Prostate gland (tissue), 2 donors: Measurements from ENCODE around the gene MYOC. TPM values are rescaled to one million over a fixed set of nuclear protein-coding genes. Genes with fewer than 3 reads are reported as not detected.
"Not testable (repeated sequence)": the region's sequence is repeated elsewhere in the genome, so short reads cannot be mapped to it uniquely, and the experiment has no call there.

Experiments
- DNase-seq: peaks from one replicate; pipeline ENCODE4 v3.0.0-alpha.2; 2019; ENCODE audit warnings: low spot score
- H3K27ac ChIP-seq, 2 donors: fragments of 200-600 bp; sonication (generic); 2 replicates each; pipeline ENCODE4 v1.5.1; 2017 to 2019
- H3K27me3 ChIP-seq: fragments of 200-600 bp; sonication (generic); replicated peaks from 2 replicates; pipeline ENCODE4 v1.5.1; 2019; ENCODE audit not compliant: insufficient read depth
- H3K36me3 ChIP-seq, 2 donors: fragments of 200-600 bp; sonication (generic); 1 replicate in 1 of 2; 2 replicates in 1 of 2; pipeline versions ENCODE4 v1.5.1 to v1.8.1; 2017 to 2019
- H3K4me1 ChIP-seq: fragments of 200-600 bp; sonication (generic); replicated peaks from 2 replicates; pipeline ENCODE4 v1.5.1; 2019
- H3K4me3 ChIP-seq, 2 donors: fragments of 200-600 bp; sonication (generic); 2 replicates each; pipeline ENCODE4 v1.5.1; 2017 to 2019
- H3K9me3 ChIP-seq: fragments of 200-600 bp; sonication (generic); 2 replicates; pipeline ENCODE4 v1.5.1; 2017
- POLR2A ChIP-seq: fragments of 450-650 bp; IDR thresholded peaks from one replicate; pipeline ENCODE4 v1.6.1; 2016; ENCODE audit warnings: antibody characterized with exemption, mild to moderate bottlenecking
- POLR2AphosphoS5 ChIP-seq: sonication (generic); formaldehyde crosslinking; IDR thresholded peaks from one replicate; pipeline ENCODE4 v1.6.1; 2017; ENCODE audit warnings: antibody characterized with exemption
- WGBS: methylation state at CpG from one replicate; pipeline ENCODE4 v1.1.5; 2018; 5-methylcytosine and 5-hydroxymethylcytosine counted together
- intact Hi-C: fragments of 100-400 bp; cut with DNase I; formaldehyde crosslinking; loops from one replicate; pipeline ENCODE4 v1.14.2; 2022
- total RNA-seq, 2 donors: library from RNA; depleted of rRNA; stranded (reverse); fragments of >200 nt; gene quantifications; one replicate each; pipeline ENCODE4 v1.1.0, GENCODE V29; 2016
- TF ChIP-seq, protein P1 (sequence below), 4 experiments: fragments of 200-600 bp in 2 of 4; fragments of 450-650 bp in 2 of 4; sonication (generic) in 2 of 4; IDR thresholded peaks; 1 replicate in 3 of 4; 2 replicates in 1 of 4; pipeline ENCODE4 v1.5.1; 2016 to 2019; ENCODE audit warnings: antibody characterized with exemption in 4 of 4, mild to moderate bottlenecking in 2 of 4, moderate library complexity in 2 of 4

Gene MYOC
- total RNA-seq, 2 donors from 2014 or later: 3.7 to 5.7 TPM

DNA sequence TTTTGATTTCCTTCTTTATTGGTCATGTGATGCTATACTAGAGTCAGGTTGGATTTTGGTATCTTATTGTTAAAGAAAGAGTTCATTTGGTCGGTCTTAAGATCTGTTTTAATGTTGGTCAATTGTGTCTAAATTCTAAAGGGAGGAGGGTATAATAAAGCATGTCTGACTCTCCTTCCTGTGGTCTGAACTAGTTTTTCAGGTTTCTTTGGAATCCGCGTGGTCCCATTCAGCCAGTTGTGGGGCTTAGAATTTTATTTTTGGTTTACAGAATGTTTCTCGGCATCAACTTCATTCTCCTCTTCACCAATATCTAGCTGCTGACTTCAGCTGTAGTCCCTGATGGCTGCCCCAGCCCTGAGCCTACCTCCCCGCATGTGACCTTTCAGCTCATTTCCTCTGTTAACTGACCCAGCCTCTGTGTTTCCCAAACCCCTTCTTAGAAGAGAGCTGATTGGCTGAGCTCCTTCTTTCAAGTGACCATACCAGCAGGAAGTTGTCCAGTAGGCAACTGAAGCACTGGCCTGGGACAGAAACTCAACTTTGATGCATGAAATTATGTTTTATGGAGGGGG lies 8.7 kb upstream of the MYOC start:
- Histone ChIP-seq H3K9me3 (no peaks in the 10 kb centered on the region), H3K4me3 (no peak overlapping the region), H3K36me3 (no peaks in the 10 kb centered on the region), H3K27ac (no peak overlapping the region), H3K27me3 (no peaks in the 10 kb centered on the region), H3K4me1 (peaks cover 5% of the 10 kb centered on the region)
- intact Hi-C loops: no loop called here
- DNase-seq: no peak
- TF ChIP-seq, protein P1, sequence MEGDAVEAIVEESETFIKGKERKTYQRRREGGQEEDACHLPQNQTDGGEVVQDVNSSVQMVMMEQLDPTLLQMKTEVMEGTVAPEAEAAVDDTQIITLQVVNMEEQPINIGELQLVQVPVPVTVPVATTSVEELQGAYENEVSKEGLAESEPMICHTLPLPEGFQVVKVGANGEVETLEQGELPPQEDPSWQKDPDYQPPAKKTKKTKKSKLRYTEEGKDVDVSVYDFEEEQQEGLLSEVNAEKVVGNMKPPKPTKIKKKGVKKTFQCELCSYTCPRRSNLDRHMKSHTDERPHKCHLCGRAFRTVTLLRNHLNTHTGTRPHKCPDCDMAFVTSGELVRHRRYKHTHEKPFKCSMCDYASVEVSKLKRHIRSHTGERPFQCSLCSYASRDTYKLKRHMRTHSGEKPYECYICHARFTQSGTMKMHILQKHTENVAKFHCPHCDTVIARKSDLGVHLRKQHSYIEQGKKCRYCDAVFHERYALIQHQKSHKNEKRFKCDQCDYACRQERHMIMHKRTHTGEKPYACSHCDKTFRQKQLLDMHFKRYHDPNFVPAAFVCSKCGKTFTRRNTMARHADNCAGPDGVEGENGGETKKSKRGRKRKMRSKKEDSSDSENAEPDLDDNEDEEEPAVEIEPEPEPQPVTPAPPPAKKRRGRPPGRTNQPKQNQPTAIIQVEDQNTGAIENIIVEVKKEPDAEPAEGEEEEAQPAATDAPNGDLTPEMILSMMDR (IDR thresholded peaks at IDR 0.05): no peak
- TF ChIP-seq POLR2AphosphoS5: no peak
- TF ChIP-seq POLR2A: no peak
- WGBS: 52% methylated on average over 5 of the region's 5 CpGs

DNA sequence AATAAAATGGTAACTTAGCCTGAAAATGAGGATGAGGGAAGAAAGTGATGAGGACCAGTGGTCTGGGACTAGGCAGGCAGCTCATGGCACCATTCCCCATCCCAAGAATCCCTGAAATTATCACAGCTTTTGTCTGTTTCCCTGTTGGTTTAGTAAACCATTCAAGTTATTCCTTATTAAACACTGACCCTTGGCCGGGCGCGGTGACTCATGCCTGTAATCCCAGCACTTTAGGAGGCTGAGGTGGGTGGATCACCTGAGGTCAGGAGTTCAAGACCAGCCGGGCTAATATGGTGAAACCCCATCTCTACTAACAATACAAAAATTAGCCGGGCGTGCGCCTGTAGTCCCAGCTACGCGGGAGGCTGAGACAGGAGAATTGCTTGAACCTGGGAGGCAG lies 3.7 kb upstream of the MYOC start:
- H3K4me3 ChIP-seq: not testable (repeated sequence)
- 96% methylated on average over 9 of the region's 9 CpGs for WGBS

DNA sequence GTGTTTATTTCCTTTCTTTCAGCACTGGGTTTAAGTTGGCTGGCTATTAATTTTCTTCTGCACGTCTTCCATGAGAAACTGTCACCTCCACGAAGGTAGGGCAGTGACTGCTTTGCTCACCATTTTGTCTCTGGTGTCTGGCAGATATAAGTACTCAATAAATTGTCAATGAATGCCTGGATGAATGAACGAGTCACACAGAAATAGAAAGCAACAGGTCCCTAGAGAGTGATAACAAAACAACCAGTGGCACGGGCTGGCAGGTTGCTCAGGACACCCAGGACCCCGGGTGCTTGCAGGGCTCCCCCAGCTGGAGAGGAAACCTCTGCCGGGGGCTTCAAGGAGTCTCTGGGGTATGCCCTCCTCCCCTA lies 3.2 kb upstream of the MYOC start:
- peak overlapping the region; percentile 71 to 80 for H3K27ac ChIP-seq
- DNase-seq: no peak
- no peaks in the 10 kb centered on the region for H3K9me3 ChIP-seq
- intact Hi-C loops: no loop called here
- WGBS: 83% methylated on average over 6 of the region's 6 CpGs
- H3K36me3 ChIP-seq: no peaks in the 10 kb centered on the region
- peaks cover 13% of the 10 kb centered on the region for H3K4me1 ChIP-seq
- H3K4me3 ChIP-seq: no peak overlapping the region
- TF ChIP-seq POLR2AphosphoS5 (no peak), POLR2A (no peak)
- TF ChIP-seq, protein P1 (IDR thresholded peaks at IDR 0.05): no peak
- H3K27me3 ChIP-seq: no peaks in the 10 kb centered on the region

More for the DNA sequence above, 3.7 kb upstream of the MYOC start:
- DNase-seq, intact Hi-C loops, H3K36me3 ChIP-seq, H3K9me3 ChIP-seq, H3K27me3 ChIP-seq: not testable (repeated sequence)
- peaks cover 13% of the 10 kb centered on the region for H3K4me1 ChIP-seq
- peak overlapping the region; percentile 71 to 80 for H3K27ac ChIP-seq

DNA sequence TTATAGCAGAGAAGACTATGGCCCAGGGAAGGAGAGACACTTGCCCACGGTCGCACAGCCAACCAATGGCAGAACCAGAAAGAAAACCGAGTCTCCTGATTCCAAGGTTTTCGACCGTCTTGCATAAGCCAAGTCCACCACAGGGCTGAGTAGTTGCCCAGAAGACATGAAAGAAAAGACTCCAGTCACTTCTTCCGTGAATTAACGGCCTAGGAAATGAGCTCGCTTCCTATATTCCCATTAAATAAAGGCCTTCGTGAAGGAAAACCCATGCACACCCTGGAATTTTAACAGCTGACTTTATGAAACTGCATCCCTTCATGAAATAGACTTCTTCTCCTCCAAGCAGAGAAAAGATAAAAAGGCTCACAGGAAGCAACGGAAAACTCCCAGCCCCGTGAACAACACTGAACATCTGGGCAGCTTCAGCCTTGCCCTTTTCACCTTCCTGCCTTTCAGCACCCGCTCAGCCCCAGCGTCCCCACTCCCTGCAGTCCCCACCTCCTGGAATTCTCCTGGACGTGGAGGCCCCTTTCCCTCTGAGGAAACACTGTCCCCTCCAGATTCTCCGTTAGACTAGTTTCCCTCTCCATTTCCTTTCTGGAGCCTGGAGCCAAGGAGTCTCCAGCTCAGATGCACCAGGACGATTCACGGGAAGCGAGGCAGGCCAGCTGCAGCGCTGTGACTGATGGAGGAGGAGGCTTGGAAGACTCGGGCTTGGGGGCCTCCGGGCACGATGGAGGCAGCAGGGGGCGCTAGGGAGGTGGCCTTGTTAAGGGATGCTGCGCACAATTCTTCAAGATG lies 2.7 kb upstream of the MYOC start:
- Histone ChIP-seq H3K36me3 (no peaks in the 10 kb centered on the region), H3K9me3 (no peaks in the 10 kb centered on the region), H3K4me3 (no peak overlapping the region), H3K27ac (peak overlapping the region; percentile 71 to 80), H3K4me1 (peaks cover 13% of the 10 kb centered on the region), H3K27me3 (no peaks in the 10 kb centered on the region)
- TF ChIP-seq POLR2AphosphoS5 (no peak), POLR2A (no peak)
- TF ChIP-seq, protein P1 (IDR thresholded peaks at IDR 0.05): peak in 2 of 4 experiments; percentile 22 to 32
- DNase-seq: no peak
- 44% methylated on average over 24 of the region's 24 CpGs for WGBS
- intact Hi-C loops: no loop called here

DNA sequence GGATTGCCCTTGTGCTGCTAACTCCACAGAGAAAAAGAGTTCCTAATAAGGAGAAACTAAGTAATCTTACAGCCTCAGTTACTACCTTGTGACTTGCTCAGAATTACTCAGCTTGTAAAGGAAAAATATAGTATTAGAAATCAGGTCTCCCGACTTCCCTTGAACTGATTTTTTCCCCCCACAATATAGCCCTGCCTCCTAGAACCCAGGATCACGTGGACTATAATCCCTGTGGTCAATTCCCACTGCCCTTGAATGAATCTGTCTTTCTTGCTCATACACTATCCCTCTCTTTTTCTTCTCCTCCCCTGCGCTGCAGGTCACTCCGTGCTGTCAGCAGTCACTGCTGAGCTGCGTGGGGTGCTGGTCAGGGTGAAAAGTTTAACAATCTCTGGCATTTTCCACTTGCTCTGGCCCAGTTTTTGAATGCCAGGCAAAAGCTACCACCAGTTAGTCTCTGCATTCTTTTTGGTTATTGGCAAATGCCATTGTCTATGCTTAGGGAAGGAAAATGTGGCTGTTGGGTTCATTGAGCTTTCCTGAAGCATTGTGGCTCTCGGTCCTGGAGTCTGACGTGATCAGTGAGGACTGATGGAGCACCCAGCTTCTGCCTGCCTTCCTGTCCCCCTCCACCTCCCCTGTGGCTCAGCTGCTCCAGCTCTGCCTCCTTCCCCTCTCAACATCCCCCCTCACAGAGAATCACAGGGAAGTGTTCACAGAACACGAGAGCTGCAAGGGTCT lies 1.9 kb upstream of the MYOC start:
- intact Hi-C loops: no loop called here
- H3K27ac ChIP-seq: peak overlapping the region; percentile 71 to 80
- no peaks in the 10 kb centered on the region for H3K9me3 ChIP-seq
- no peaks in the 10 kb centered on the region for H3K36me3 ChIP-seq
- no peak for DNase-seq
- 28% methylated on average over 8 of the region's 8 CpGs for WGBS
- no peak overlapping the region for H3K4me3 ChIP-seq
- peaks cover 13% of the 10 kb centered on the region for H3K4me1 ChIP-seq
- no peaks in the 10 kb centered on the region for H3K27me3 ChIP-seq
- TF ChIP-seq, protein P1 (IDR thresholded peaks at IDR 0.05): no peak
- TF ChIP-seq POLR2AphosphoS5: peak; percentile 4
